HepG2 (cell line): ENCODE measurements around the gene PRDX3. TPM values are rescaled to one million over a fixed set of nuclear protein-coding genes. Genes with fewer than 3 reads are reported as not detected.

Experiments
- ATAC-seq: fragments of 200-7000 bp; cut with Tn5 transposase; 3 replicates; pipeline ENCODE4 v1.9.1; 2020; ENCODE audit warnings: mild to moderate bottlenecking, moderate library complexity
- BruUV-seq: library from RNA; stranded (reverse); fragments of 400-500 nt; replicated peaks from 2 replicates; lab custom pipeline; 2021; lab: Mats Ljungman, UMichigan
- CTCF ChIA-PET: fragments of 300-600 bp; formaldehyde crosslinking; extraction: SDS; loops from one replicate; lab custom pipeline; 2021; ENCODE audit warnings: low total read pairs, inconsistent platforms, low intra/inter-chr PET ratio; lab: Yijun Ruan, JAX
- POLR2A ChIA-PET: fragments of 350-600 bp; sonication (Branson Sonifier 250); formaldehyde crosslinking; loops from one replicate; lab custom pipeline; 2020; ENCODE audit warnings: antibody characterized with exemption, inconsistent platforms; lab: Yijun Ruan, JAX
- DNase-seq: peaks from one replicate; pipeline ENCODE4 v3.0.0-alpha.2; 2015; ENCODE audit warnings: low spot score
- FAIRE-seq: peaks from 3 replicates; lab custom pipeline; 2011; peaks lifted over from hg19 to GRCh38; lab: Jason Lieb, UNC
- H2AFZ ChIP-seq: one replicate; pipeline ENCODE4 v1.6.1; 2011; ENCODE audit warnings: low read length, inconsistent platforms
- H3K27ac ChIP-seq: fragments of 300-600 bp; 3 replicates; pipeline ENCODE4 v1.8.0; 2011; ENCODE audit warnings: mixed run types, mild to moderate bottlenecking, mixed read lengths, low read length, inconsistent platforms; ENCODE audit not compliant: insufficient read depth; ENCODE audit errors: extremely low read length
- H3K27me3 ChIP-seq, 2 experiments: fragments of 200-600 bp in 1 of 2; 2 replicates in 1 of 2; 3 replicates in 1 of 2; pipeline versions ENCODE4 v1.6.0 to v1.8.0; 2011; ENCODE audit warnings: low read length in 2 of 2, mild to moderate bottlenecking in 2 of 2, moderate library complexity in 2 of 2, inconsistent platforms in 1 of 2; ENCODE audit not compliant: insufficient read depth in 2 of 2, control insufficient read depth in 1 of 2
- H3K36me3 ChIP-seq, 2 experiments: fragments of 200-600 bp in 1 of 2; replicated peaks in 1 of 2; 2 replicates in 1 of 2; 3 replicates in 1 of 2; pipeline versions ENCODE4 v1.5.1 to v1.8.0; 2011; ENCODE audit warnings: low read length in 2 of 2, inconsistent platforms in 1 of 2; ENCODE audit not compliant: insufficient read depth in 2 of 2, control insufficient read depth in 1 of 2
- H3K4me1 ChIP-seq: 2 replicates; pipeline ENCODE4 v1.5.1; 2012; ENCODE audit warnings: low read length, inconsistent platforms; ENCODE audit not compliant: insufficient read depth
- H3K4me2 ChIP-seq: 2 replicates; pipeline ENCODE4 v1.6.0; 2011; ENCODE audit warnings: low read depth, low read length, inconsistent platforms
- H3K4me3 ChIP-seq, 3 experiments: fragments of 200-600 bp in 1 of 3; sonication (generic), shearing (Covaris generic) in 1 of 3; replicated peaks in 1 of 3; 2 replicates each; pipeline ENCODE4 v1.5.1; 2011 to 2016; ENCODE audit warnings: low read length in 3 of 3, inconsistent platforms in 2 of 3, low read depth in 2 of 3, mild to moderate bottlenecking in 2 of 3, control low read depth in 1 of 3, mixed read lengths in 1 of 3; ENCODE audit not compliant: insufficient read depth in 1 of 3
- H3K79me2 ChIP-seq: one replicate; pipeline ENCODE4 v1.6.1; 2011; ENCODE audit warnings: low read length, inconsistent platforms; ENCODE audit not compliant: insufficient read depth
- H3K9ac ChIP-seq: 2 replicates; pipeline ENCODE4 v1.6.0; 2011; ENCODE audit warnings: mild to moderate bottlenecking, low read depth, low read length, inconsistent platforms; ENCODE audit not compliant: insufficient read depth
- H3K9me3 ChIP-seq: 2 replicates; pipeline ENCODE4 v1.5.1; 2012; ENCODE audit warnings: mild to moderate bottlenecking, low read length
- H4K20me1 ChIP-seq: 2 replicates; pipeline ENCODE4 v1.6.0; 2011; ENCODE audit warnings: inconsistent platforms, mild to moderate bottlenecking, low read length, moderate library complexity; ENCODE audit not compliant: insufficient read depth
- ARID3A ChIP-seq: IDR thresholded peaks from 2 replicates; pipeline ENCODE4 v1.6.1; 2012; ENCODE audit warnings: low read depth, low read length, improper control_type of control experiment
- ARNT ChIP-seq: fragments of 450-650 bp; IDR thresholded peaks from 2 replicates; pipeline ENCODE4 v1.6.1; 2017
- HIVEP1 ChIP-seq: sonication (generic); formaldehyde crosslinking; IDR thresholded peaks from 2 replicates; pipeline ENCODE4 v1.4.0; 2020; ENCODE audit warnings: mild to moderate bottlenecking, missing genetic modification reagents
- IKZF1 ChIP-seq: fragments of 450-650 bp; IDR thresholded peaks from 2 replicates; pipeline ENCODE4 v1.7.1; 2016
- IRF1 ChIP-seq: sonication (generic); formaldehyde crosslinking; IDR thresholded peaks from 2 replicates; pipeline ENCODE4 v1.4.0; 2020; ENCODE audit warnings: low read depth, mild to moderate bottlenecking, missing genetic modification reagents
- IRX3 ChIP-seq: sonication (generic); formaldehyde crosslinking; IDR thresholded peaks from 2 replicates; pipeline ENCODE4 v1.8.1; 2023; ENCODE audit warnings: mild to moderate bottlenecking, low read depth, missing genetic modification reagents, borderline replicate concordance
- JUND ChIP-seq: sonication (generic); formaldehyde crosslinking; IDR thresholded peaks from 2 replicates; pipeline ENCODE4 v1.8.0; 2022; ENCODE audit warnings: mild to moderate bottlenecking, missing genetic modification reagents
- MATR3 ChIP-seq: sonication (generic); formaldehyde crosslinking; IDR thresholded peaks from 2 replicates; pipeline ENCODE4 v1.4.0; 2020; ENCODE audit warnings: missing genetic modification reagents
- NFKBIZ ChIP-seq: IDR thresholded peaks from 2 replicates; pipeline ENCODE4 v1.6.1; 2018; ENCODE audit warnings: missing genetic modification reagents, missing compliant biosample characterization
- POLR2A ChIP-seq, 2 experiments: IDR thresholded peaks; 2 replicates each; pipeline ENCODE4 v1.6.1; 2011; ENCODE audit warnings: low read depth in 2 of 2, low read length in 2 of 2, mild to moderate bottlenecking in 1 of 2, moderate library complexity in 1 of 2; ENCODE audit not compliant: insufficient read depth in 1 of 2
- PRMT3 ChIP-seq: sonication (generic); formaldehyde crosslinking; IDR thresholded peaks from 2 replicates; pipeline ENCODE4 v1.8.1; 2022; ENCODE audit warnings: low read depth, mild to moderate bottlenecking, moderate library complexity, missing genetic modification reagents, borderline replicate concordance
- RBM22 ChIP-seq: fragments of 200-400 bp; formaldehyde crosslinking; optimal IDR thresholded peaks from 2 replicates; pipeline ENCODE3; 2017; ENCODE audit warnings: mild to moderate bottlenecking, low read length, moderate library complexity
- ZNF354B ChIP-seq: sonication (generic); formaldehyde crosslinking; IDR thresholded peaks from 2 replicates; pipeline ENCODE4 v1.8.0; 2022; ENCODE audit warnings: mild to moderate bottlenecking, missing genetic modification reagents
- ZNF674 ChIP-seq: sonication (generic); formaldehyde crosslinking; IDR thresholded peaks from 2 replicates; pipeline ENCODE4 v1.5.0; 2020; ENCODE audit warnings: low read depth, mild to moderate bottlenecking, missing genetic modification reagents
- ZNF775 ChIP-seq: sonication (generic); formaldehyde crosslinking; IDR thresholded peaks from 2 replicates; pipeline ENCODE4 v1.4.0; 2020; ENCODE audit warnings: missing genetic modification reagents, mild to moderate bottlenecking, moderate library complexity, borderline replicate concordance
- ZNF841 ChIP-seq: sonication (generic); formaldehyde crosslinking; IDR thresholded peaks from 2 replicates; pipeline ENCODE4 v1.8.1; 2023; ENCODE audit warnings: missing genetic modification reagents, borderline replicate concordance
- WGBS: methylation state at CpG from one replicate; pipeline ENCODE4 v1.1.6; 2017; ENCODE audit warnings: low lambda C conversion rate; 5-methylcytosine and 5-hydroxymethylcytosine counted together
- in situ Hi-C: cut with HindIII; loops from 2 replicates; pipeline ENCODE4 v1.10.0; 2017; ENCODE audit warnings: low pct_unique_long_range_greater_than_20kb; ENCODE audit not compliant: extremely low pct_ligation_motif_present
- intact Hi-C: fragments of 100-400 bp; cut with micrococcal nuclease; formaldehyde crosslinking; loops from one replicate; pipeline ENCODE4 v1.10.0; 2022; ENCODE audit not compliant: unreplicated experiment
- polyA plus RNA-seq, 8 experiments: library from polyadenylated mRNA; depleted of rRNA in 3 of 8; stranded (reverse) in 7 of 8; unstranded in 1 of 8; fragments of >200 nt; fragmentation: Illumina TruSeq in 4 of 8; extraction: Trizol in 4 of 8; gene quantifications; 2 replicates each; pipeline versions ENCODE4 v1.2.1 to v1.2.3, GENCODE V29; 2011 to 2016; ENCODE audit warnings: low read depth in 4 of 8, missing spikeins in 1 of 8, mixed read lengths in 1 of 8; ENCODE audit not compliant: insufficient read depth in 1 of 8
- total RNA-seq, 5 experiments: library from RNA; depleted of rRNA; stranded (reverse); fragments of >200 nt; fragmentation: Illumina TruSeq; extraction: Trizol; gene quantifications; 2 replicates each; pipeline ENCODE4 v1.2.3, GENCODE V29; 2016; ENCODE audit warnings: low read depth in 1 of 5

PRDX3 gene
- total and polyA plus RNA-seq, 2 of the 13 experiments (the other 11 are each of a cell fraction or from before 2014, with no cell fraction given) = 407 to 565 TPM

GRCh38 chr10:119167041-119167440 lies 11.6 kb downstream of the PRDX3 start:
- H3K9me3 ChIP-seq = no peaks in the 10 kb centered on the region
- intact Hi-C loops = loop anchor here (10.0 kb wide), 1 partner anchor 412 kb away; the partner anchor contains the start of gene CACUL1
- FAIRE-seq = no peak
- H3K4me3 ChIP-seq = no peak overlapping the region
- CTCF ChIA-PET = no interaction called here
- no peaks in the 10 kb centered on the region for H4K20me1 ChIP-seq
- TF ChIP-seq NFKBIZ (CRISPR knock-in tag) = no peak
- TF ChIP-seq RBM22 = peak; percentile 11
- TF ChIP-seq IRF1 (CRISPR knock-in tag) = no peak
- TF ChIP-seq, all 625 proteins: peak for 1
- no peak for ATAC-seq
- Histone ChIP-seq H3K4me2 (no peak overlapping the region), H3K79me2 (peaks cover 4% of the 10 kb centered on the region), H3K27ac (no peak overlapping the region), H2AFZ (no peak overlapping the region), H3K4me1 (peaks cover 26% of the 10 kb centered on the region), H3K9ac (no peak overlapping the region), H3K36me3 (peaks cover 4 to 37% of the 10 kb centered on the region in 2 experiments), H3K27me3 (no peaks in the 10 kb centered on the region)
- POLR2A ChIA-PET = interaction anchor here (1.3 to 1.4 kb wide), 2 partner anchors 9 to 40 kb away, joined by 4 to 6 read pairs; partner anchors contain the start of gene GRK5
- no peak for DNase-seq
- WGBS = 83% methylated on average over 8 of the region's 8 CpGs
- BruUV-seq = no TSS peak
- in situ Hi-C loops = no loop called here

GRCh38 chr10:119166564-119166963 lies 12.0 kb downstream of the PRDX3 start:
- DNase-seq (no peak), FAIRE-seq (no peak), ATAC-seq (peak; percentile 8; the same call in 2 of the 3 replicates)
- intact Hi-C loops = loop anchor here (10.0 kb wide), 1 partner anchor 412 kb away; the partner anchor contains the start of gene CACUL1
- Histone ChIP-seq H2AFZ (no peak overlapping the region), H3K79me2 (peaks cover 3% of the 10 kb centered on the region), H3K36me3 (peaks cover 4 to 37% of the 10 kb centered on the region in 2 experiments), H4K20me1 (no peaks in the 10 kb centered on the region), H3K4me3 (peak overlapping the region in 1 of 3 experiments; percentile 81; a peak in 1 of 6 replicates), H3K27me3 (no peaks in the 10 kb centered on the region), H3K4me1 (peaks cover 26% of the 10 kb centered on the region), H3K9me3 (no peaks in the 10 kb centered on the region), H3K27ac (no peak overlapping the region), H3K4me2 (peak overlapping the region; percentile 97), H3K9ac (peak overlapping the region; percentile 95)
- no TSS peak for BruUV-seq
- ChIA-PET CTCF (no interaction called here), POLR2A (interaction anchor here (0.6 to 2.6 kb wide), 4 partner anchors 10 to 429 kb away, joined by 3 to 14 read pairs (median 6); partner anchors contain the start of gene EIF3A)
- in situ Hi-C loops = no loop called here
- TF ChIP-seq PRMT3 (CRISPR knock-in tag) (no peak), JUND (CRISPR knock-in tag) (no peak), POLR2A (IDR thresholded peaks at IDR 0.05; ENCODE audit: insufficient read depth in 1 of 2, low read depth in 2 of 2, low read length in 2 of 2) (0 out of 4 replicates have a peak, but pooled peaks of 1 of the 2 experiments have one; percentile 20), ZNF841 (CRISPR knock-in tag) (no peak), IRX3 (CRISPR knock-in tag) (no peak), ZNF775 (no peak), HIVEP1 (no peak), MATR3 (CRISPR knock-in tag) (no peak), IKZF1 (no peak), ARID3A (no peak), ARNT (no peak), ZNF674 (CRISPR knock-in tag) (no peak), ZNF354B (no peak), RBM22 (peak; percentile 25)
- WGBS = 83% methylated on average over 8 of the region's 8 CpGs
